ENCODE data around the gene ZFYVE26.

Gene ZFYVE26

DNA sequence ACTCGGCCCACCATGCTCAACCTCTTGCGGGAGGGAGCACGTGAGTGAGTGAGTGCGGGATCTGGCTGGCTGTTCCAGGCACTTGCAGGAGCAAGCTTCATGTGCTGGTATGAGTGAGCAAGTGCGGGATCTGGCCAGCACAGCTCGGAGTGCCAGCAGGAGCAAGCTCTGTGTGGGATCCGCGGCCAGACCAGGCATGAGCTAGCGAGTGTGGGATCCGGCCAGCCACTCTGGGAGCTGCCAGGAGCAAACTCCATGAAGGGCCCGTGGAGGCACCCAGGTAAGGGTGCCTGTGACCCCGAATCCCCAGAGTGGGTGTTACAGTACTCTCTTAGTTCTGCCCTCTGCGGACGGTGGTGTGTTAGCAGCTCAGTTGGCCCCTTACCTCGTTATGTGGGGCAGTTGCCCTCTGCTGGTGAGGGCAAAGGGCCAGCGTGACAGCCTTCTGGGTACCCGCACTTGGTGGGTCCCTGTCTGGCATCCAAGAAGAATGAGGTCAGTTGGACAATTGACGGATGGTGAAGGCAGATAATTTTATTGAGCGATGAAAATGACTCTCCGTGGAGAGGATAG is 41.5 kb upstream of the ZFYVE26 start:
- no peak for ATAC-seq
- TF ChIP-seq ARNTL (CRISPR knock-in tag; IDR thresholded peaks at IDR 0.05; ENCODE audit: borderline replicate concordance, low read depth): no peak
- TF ChIP-seq SNAI2 (CRISPR knock-in tag; IDR thresholded peaks at IDR 0.05): no peak
- TF ChIP-seq ZFP3 (CRISPR knock-in tag; IDR thresholded peaks at IDR 0.05): no peak
- no peak for TF ChIP-seq BACH2 (CRISPR knock-in tag; IDR thresholded peaks at IDR 0.05; ENCODE audit: borderline replicate concordance)
- TF ChIP-seq, protein P1, sequence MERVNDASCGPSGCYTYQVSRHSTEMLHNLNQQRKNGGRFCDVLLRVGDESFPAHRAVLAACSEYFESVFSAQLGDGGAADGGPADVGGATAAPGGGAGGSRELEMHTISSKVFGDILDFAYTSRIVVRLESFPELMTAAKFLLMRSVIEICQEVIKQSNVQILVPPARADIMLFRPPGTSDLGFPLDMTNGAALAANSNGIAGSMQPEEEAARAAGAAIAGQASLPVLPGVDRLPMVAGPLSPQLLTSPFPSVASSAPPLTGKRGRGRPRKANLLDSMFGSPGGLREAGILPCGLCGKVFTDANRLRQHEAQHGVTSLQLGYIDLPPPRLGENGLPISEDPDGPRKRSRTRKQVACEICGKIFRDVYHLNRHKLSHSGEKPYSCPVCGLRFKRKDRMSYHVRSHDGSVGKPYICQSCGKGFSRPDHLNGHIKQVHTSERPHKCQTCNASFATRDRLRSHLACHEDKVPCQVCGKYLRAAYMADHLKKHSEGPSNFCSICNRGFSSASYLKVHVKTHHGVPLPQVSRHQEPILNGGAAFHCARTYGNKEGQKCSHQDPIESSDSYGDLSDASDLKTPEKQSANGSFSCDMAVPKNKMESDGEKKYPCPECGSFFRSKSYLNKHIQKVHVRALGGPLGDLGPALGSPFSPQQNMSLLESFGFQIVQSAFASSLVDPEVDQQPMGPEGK (CRISPR knock-in tag; IDR thresholded peaks at IDR 0.05; ENCODE audit: borderline replicate concordance): no peak
- TF ChIP-seq ZNF8 (CRISPR knock-in tag; IDR thresholded peaks at IDR 0.05): no peak
- TF ChIP-seq ZNF565 (CRISPR knock-in tag; conservative IDR thresholded peaks at IDR 0.05; ENCODE audit: low read depth): no peak
- TF ChIP-seq, protein P2, sequence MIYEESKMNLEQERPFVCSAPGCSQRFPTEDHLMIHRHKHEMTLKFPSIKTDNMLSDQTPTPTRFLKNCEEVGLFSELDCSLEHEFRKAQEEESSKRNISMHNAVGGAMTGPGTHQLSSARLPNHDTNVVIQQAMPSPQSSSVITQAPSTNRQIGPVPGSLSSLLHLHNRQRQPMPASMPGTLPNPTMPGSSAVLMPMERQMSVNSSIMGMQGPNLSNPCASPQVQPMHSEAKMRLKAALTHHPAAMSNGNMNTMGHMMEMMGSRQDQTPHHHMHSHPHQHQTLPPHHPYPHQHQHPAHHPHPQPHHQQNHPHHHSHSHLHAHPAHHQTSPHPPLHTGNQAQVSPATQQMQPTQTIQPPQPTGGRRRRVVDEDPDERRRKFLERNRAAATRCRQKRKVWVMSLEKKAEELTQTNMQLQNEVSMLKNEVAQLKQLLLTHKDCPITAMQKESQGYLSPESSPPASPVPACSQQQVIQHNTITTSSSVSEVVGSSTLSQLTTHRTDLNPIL (CRISPR knock-in tag; IDR thresholded peaks at IDR 0.05; ENCODE audit: low read depth): no peak
- TF ChIP-seq TOX (CRISPR knock-in tag; IDR thresholded peaks at IDR 0.05; ENCODE audit: borderline replicate concordance): no peak
- no peak for TF ChIP-seq CSDC2 (CRISPR knock-in tag; IDR thresholded peaks at IDR 0.05)
- no peak for TF ChIP-seq ISL1 (CRISPR knock-in tag; IDR thresholded peaks at IDR 0.05)

DNA sequence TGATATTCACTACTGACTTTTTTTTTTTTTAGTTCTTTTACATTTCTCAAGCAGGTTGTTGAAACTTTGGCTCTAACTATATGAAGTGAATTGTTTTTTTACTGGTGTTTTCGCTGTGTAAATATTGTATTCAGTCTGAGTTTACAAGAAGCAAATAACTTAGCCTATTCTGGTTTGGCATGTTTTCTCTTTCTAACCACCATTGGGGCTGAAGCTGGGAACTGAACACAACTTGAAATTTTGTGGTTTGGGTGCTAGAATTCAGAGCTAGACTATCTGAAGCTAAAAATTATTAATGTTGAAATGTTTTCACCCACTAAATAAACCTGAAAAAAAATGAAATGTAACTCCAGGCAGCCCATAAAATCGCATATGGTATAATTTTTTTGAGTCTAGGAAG is 40.4 kb upstream of the ZFYVE26 start:
- no peak for TF ChIP-seq TCF4 (CRISPR knock-in tag; IDR thresholded peaks at IDR 0.05; ENCODE audit: borderline replicate concordance)
- TF ChIP-seq ZC3H10 (CRISPR knock-in tag; IDR thresholded peaks at IDR 0.05): no peak
- no peak for TF ChIP-seq OSR1 (CRISPR knock-in tag; IDR thresholded peaks at IDR 0.05)
- no peak for TF ChIP-seq SNAI2 (CRISPR knock-in tag; IDR thresholded peaks at IDR 0.05)
- TF ChIP-seq ZFP30 (CRISPR knock-in tag; IDR thresholded peaks at IDR 0.05): no peak
- TF ChIP-seq, protein P3, sequence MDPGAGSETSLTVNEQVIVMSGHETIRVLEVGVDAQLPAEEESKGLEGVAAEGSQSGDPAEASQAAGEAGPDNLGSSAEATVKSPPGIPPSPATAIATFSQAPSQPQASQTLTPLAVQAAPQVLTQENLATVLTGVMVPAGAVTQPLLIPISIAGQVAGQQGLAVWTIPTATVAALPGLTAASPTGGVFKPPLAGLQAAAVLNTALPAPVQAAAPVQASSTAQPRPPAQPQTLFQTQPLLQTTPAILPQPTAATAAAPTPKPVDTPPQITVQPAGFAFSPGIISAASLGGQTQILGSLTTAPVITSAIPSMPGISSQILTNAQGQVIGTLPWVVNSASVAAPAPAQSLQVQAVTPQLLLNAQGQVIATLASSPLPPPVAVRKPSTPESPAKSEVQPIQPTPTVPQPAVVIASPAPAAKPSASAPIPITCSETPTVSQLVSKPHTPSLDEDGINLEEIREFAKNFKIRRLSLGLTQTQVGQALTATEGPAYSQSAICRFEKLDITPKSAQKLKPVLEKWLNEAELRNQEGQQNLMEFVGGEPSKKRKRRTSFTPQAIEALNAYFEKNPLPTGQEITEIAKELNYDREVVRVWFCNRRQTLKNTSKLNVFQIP (CRISPR knock-in tag; IDR thresholded peaks at IDR 0.05; ENCODE audit: borderline replicate concordance, low read depth): no peak
- TF ChIP-seq, protein P4, sequence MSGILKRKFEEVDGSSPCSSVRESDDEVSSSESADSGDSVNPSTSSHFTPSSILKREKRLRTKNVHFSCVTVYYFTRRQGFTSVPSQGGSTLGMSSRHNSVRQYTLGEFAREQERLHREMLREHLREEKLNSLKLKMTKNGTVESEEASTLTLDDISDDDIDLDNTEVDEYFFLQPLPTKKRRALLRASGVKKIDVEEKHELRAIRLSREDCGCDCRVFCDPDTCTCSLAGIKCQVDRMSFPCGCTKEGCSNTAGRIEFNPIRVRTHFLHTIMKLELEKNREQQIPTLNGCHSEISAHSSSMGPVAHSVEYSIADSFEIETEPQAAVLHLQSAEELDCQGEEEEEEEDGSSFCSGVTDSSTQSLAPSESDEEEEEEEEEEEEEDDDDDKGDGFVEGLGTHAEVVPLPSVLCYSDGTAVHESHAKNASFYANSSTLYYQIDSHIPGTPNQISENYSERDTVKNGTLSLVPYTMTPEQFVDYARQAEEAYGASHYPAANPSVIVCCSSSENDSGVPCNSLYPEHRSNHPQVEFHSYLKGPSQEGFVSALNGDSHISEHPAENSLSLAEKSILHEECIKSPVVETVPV (CRISPR knock-in tag; IDR thresholded peaks at IDR 0.05): no peak
- no peak for TF ChIP-seq TOX (CRISPR knock-in tag; IDR thresholded peaks at IDR 0.05; ENCODE audit: borderline replicate concordance)
- TF ChIP-seq, protein P1 (CRISPR knock-in tag; IDR thresholded peaks at IDR 0.05; ENCODE audit: borderline replicate concordance): no peak
- TF ChIP-seq, protein P5, sequence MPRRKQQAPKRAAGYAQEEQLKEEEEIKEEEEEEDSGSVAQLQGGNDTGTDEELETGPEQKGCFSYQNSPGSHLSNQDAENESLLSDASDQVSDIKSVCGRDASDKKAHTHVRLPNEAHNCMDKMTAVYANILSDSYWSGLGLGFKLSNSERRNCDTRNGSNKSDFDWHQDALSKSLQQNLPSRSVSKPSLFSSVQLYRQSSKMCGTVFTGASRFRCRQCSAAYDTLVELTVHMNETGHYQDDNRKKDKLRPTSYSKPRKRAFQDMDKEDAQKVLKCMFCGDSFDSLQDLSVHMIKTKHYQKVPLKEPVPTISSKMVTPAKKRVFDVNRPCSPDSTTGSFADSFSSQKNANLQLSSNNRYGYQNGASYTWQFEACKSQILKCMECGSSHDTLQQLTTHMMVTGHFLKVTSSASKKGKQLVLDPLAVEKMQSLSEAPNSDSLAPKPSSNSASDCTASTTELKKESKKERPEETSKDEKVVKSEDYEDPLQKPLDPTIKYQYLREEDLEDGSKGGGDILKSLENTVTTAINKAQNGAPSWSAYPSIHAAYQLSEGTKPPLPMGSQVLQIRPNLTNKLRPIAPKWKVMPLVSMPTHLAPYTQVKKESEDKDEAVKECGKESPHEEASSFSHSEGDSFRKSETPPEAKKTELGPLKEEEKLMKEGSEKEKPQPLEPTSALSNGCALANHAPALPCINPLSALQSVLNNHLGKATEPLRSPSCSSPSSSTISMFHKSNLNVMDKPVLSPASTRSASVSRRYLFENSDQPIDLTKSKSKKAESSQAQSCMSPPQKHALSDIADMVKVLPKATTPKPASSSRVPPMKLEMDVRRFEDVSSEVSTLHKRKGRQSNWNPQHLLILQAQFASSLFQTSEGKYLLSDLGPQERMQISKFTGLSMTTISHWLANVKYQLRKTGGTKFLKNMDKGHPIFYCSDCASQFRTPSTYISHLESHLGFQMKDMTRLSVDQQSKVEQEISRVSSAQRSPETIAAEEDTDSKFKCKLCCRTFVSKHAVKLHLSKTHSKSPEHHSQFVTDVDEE (CRISPR knock-in tag; IDR thresholded peaks at IDR 0.05): no peak
- TF ChIP-seq RARB (CRISPR knock-in tag; IDR thresholded peaks at IDR 0.05): no peak
- TF ChIP-seq ARNTL (CRISPR knock-in tag; IDR thresholded peaks at IDR 0.05; ENCODE audit: borderline replicate concordance, low read depth): no peak
- TF ChIP-seq CSDC2 (CRISPR knock-in tag; IDR thresholded peaks at IDR 0.05): no peak
- TF ChIP-seq ESRRG (CRISPR knock-in tag; IDR thresholded peaks at IDR 0.05): no peak
- no peak for TF ChIP-seq BACH2 (CRISPR knock-in tag; IDR thresholded peaks at IDR 0.05; ENCODE audit: borderline replicate concordance)
- TF ChIP-seq ZNF8 (CRISPR knock-in tag; IDR thresholded peaks at IDR 0.05): no peak
- no peak for ATAC-seq

Measured in SK-N-SH treated with all-trans-retinoic acid at 6 μM for 48 hours (cell line).